ENCODE measurements around the gene PELI3.

- TF ChIP-seq, protein P1, sequence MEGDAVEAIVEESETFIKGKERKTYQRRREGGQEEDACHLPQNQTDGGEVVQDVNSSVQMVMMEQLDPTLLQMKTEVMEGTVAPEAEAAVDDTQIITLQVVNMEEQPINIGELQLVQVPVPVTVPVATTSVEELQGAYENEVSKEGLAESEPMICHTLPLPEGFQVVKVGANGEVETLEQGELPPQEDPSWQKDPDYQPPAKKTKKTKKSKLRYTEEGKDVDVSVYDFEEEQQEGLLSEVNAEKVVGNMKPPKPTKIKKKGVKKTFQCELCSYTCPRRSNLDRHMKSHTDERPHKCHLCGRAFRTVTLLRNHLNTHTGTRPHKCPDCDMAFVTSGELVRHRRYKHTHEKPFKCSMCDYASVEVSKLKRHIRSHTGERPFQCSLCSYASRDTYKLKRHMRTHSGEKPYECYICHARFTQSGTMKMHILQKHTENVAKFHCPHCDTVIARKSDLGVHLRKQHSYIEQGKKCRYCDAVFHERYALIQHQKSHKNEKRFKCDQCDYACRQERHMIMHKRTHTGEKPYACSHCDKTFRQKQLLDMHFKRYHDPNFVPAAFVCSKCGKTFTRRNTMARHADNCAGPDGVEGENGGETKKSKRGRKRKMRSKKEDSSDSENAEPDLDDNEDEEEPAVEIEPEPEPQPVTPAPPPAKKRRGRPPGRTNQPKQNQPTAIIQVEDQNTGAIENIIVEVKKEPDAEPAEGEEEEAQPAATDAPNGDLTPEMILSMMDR (IDR thresholded peaks at IDR 0.05; ENCODE audit: low read length) = no peak
- TF ChIP-seq EZH2 (IDR thresholded peaks at IDR 0.05; ENCODE audit: borderline replicate concordance, low read length) = no peak
Measured at GRCh38 chr11:66477263-66478201, 10.8 kb downstream of the PELI3 start.

Measured in OCI-LY1 (cell line).